ENCODE data around the gene AP5Z1. TPM values are rescaled to one million over a fixed set of nuclear protein-coding genes. Genes with fewer than 3 reads are reported as not detected.
A peak's percentile ranks its signal among the peaks of the same experiment; 100 is the strongest.

Gene AP5Z1
- total RNA-seq, 1 donor from 2014 or later: 12.7 TPM

DNA sequence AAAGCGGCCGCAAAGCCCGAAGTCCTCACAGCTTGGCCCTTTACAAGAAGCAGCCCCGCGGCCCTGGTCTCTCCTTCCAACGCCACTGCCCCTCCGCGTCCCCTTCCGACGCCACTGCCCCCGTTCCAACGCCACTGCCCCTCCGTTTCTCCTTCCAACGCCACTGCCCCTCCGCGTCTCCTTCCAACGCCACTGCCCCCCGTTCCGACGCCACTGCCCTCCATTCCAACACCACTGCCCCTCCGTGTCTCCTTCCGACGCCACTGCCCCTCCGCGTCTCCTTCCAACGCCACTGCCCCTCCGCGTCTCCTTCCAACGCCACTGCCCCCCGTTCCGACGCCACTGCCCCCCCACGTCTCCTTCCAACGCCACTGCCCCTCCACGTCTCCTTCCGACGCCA is 33.1 kb downstream of the AP5Z1 start:
- intact Hi-C loops (cut with DNase I): no loop called here
- no peak for DNase-seq
- no peak for ATAC-seq (ENCODE audit: poor library complexity)

DNA sequence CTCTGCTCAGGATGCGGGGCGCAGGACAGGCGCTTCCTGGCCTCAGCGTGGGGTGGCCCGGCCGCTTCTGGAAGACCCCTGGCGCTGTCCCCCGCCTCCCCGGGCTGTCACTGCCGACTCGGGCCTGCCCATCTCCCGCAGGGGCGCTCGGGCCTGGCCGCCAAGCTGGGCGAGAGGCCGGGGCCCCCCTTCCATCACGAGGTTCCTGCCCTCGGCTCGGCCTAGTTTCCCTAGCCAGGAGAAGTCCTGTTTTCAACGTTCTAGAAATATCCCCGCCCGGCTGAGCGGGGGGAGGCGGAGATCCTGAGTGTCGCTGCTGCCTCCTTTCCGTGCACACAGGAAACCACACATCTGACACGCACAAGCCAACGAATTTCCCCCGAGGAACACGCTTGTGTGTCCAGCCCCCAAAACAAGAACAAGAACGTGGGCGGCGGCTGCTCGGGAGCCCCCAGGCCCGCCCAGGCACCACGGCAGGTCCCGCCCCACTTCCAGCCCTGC is 33.7 kb downstream of the AP5Z1 start:
- ATAC-seq (ENCODE audit: poor library complexity) (peak; percentile 27), DNase-seq (no peak)
- intact Hi-C loops (cut with DNase I): no loop called here

DNA sequence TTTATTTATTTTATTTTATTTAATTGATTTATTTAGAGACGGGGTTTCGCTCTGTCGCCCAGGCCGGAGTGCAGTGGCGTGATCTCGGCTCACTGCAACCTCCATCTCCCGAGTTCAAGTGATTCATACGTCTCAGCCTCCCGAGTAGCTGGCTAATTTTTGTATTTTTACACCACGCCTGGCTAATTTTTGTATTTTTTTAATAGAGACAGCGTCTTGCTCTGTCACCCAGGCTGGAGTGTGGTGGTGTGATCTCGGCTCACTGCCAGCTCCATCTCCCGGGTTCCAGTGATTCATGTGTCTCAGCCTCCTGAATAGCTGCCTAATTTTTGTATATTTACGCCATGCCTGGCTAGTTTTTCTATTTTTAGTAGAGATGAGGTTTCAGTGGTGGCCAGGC is 34.2 kb downstream of the AP5Z1 start:
- DNase-seq (no peak), ATAC-seq (ENCODE audit: poor library complexity) (no peak)
- intact Hi-C loops (cut with DNase I): no loop called here

DNA sequence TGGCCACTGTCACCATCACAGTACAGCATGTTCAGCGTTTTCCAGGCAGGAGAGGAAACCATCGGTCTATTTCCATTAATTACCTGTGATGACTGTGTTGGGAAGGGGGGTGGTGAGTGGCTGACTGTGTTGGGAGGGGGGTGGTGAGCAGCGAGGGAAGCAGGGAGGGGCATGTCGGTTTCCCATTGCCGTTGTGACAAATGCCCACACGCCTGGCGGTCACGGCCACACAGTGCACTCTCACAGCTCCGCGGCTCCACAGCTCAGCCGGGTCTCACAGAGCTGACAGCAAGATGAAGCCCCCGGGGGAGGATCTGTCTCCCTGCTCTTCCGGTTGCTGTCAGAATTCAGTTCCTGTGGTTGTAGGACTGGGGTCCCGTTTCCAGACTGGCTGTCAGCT is 39.0 kb downstream of the AP5Z1 start:
- intact Hi-C loops (cut with DNase I): no loop called here
- no peak for ATAC-seq (ENCODE audit: poor library complexity)
- DNase-seq: no peak

DNA sequence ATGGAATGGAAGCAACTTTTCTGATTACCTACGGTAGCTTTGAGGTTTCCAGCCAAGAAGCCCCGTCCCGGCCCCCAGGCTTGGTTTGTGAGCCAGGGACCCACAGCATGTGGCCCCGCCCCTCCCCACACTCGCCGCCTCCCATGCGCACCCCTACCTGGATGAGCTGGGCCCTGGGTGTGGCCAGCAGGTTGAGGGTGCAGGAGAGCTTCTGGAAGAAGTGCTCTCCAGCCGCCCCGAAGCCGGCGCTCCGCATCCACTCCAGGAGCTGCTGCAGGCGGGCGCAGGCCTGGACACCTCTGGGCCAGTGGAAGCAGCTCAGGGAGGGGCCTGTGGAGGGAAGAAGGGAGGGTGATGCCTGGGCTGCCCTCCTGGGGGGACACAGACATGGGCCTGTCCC is 39.7 kb downstream of the AP5Z1 start:
- intact Hi-C loops (cut with DNase I): no loop called here
- ATAC-seq (ENCODE audit: poor library complexity) (no peak), DNase-seq (no peak)

DNA sequence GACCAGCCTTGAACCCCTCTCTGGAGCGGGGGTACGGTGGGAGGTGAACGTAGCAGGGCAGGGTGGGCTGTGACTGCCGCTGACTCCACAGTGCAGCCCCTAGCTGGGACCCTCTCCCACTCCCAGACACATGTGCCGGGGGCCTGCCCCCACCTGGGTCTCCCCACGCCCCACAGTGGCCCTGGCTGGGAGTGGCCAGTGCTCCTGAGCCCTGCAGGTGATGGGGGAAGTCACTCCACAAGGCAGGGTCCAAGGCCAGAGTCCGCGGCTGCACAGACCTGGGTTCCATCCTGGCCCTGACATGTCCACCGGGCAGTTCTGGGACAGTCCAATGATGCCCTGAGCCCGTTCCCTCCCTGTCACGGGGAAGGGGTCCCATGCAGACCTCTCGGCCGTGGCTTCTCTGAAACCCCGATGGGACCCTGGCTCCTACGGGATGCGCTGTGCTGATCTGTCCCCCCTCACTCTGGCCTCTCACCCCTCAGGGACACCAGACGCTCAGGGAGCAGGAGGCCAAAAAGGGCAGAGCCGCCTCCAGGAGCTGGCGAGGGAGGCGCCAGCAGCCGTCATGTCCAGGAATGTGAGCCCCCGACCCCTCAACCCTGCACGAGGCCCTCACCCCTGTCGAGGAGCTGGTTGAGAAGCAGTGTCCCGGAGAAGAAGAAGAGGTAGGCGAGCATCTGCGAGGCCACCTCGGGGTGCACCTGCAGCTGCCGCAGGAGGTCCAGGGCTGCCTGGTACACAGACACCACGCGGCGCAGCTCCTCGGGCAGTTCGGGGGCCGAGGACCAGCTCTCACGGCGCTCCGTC is 40.4 kb downstream of the AP5Z1 start:
- DNase-seq (no peak), ATAC-seq (ENCODE audit: poor library complexity) (no peak)
- intact Hi-C loops (cut with DNase I): no loop called here

DNA sequence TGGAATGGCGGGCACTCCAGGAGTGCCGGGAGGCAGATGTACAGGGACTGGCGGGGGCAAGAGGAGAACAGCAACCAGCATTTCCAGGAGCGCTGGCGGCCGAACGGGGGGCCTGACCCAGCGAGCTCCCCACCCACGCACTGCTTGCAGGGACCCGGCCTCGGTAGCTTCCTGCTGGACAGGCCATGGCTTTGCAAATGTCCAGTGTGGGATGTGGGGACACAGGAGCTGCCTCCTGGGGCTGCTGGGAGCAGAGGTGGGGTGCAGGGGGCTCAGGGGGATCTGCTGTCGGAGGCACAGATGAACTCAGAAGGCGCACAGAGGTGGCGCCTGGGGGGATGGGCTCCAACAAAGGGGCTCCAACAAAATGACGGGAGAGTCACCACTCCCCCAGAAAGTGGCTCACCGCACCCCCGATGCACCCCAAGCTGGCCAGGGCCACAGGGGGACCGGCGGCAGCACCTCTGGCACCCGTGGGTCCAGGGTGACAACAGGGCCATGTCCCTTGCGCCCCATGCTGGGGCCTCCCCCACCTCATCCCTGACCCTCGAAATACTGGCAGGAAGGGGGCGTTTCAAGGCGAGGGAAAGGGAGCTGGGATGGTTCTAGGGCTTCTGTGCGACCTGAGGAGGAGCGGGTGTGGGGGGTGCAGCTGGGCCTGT is 41.1 kb downstream of the AP5Z1 start:
- ATAC-seq (ENCODE audit: poor library complexity) (no peak), DNase-seq (no peak)
- intact Hi-C loops (cut with DNase I): no loop called here

DNA sequence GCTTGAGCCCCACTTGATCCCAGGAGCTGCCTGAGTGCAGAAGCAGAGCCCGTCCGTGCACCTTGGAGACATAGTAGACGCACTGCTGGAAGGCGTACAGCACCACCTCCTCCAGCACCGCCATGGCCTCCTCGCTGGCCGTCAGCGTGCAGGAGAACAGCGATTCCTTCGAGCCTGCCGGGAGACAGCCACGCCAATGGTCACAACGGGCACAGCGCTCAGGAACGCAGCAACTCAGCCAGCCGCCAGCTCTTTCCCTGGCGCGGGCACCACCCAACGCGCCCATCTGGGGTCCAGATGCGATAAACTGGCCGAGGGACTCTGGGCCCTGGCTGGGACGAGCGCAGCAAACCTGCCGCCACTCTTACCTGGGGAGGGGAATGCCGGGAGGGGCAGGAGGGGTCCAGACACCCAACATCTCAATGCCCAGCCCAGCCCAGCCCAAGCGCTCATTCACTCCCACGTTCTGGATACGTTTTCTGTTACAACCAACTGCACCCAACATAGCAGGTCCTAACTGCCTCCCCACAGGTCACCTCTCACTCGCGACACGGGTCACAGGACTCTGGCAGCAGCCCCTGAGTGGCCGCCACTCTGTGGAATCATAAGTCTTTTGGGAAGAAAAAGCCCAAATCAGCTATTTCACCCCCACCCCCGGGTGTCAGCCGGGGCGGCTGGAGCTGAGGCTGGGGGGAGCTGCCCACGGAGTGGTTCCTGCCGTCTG is 41.9 kb downstream of the AP5Z1 start:
- DNase-seq (no peak), ATAC-seq (ENCODE audit: poor library complexity) (no peak)
- intact Hi-C loops (cut with DNase I): no loop called here

DNA sequence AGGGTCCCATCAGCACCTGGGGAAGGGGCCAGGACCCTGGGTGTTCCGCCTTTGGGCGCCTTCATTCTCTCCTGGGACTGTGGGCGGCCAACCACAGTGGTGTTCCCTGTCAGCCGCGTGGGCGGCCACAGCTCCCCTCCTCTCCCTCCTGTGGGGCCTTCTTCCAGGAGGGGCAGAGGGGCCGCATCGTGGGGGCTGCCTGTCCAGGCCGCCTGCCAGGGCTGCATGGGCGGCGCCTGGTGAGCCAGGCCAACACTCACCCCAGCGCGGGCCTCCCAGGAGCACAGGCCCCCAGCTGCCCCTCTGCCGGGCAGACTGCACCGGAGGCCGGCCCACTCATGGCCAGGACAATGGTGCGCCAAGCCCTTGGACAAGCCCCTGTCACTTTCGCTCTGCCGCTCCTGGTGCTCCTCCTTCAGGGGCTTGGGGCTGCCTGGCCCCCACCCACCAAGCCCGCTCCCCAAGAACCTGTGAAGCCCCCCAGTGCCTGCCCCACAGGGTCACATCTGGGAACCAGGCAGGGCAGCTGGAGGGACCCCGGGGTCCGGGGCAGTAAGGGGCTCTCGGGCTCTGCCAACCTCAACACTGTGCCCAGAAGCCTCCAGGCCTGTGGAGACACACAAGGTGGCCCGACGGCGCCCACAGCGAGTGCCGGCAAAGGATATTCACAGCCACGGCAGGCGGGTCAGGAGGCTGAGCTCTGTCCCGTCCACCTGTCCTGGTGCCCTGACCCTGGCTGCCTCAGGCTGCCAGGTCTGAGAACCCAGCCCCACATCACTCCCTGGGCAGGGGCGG is 42.8 kb downstream of the AP5Z1 start:
- no peak for DNase-seq
- intact Hi-C loops (cut with DNase I): no loop called here
- ATAC-seq (ENCODE audit: poor library complexity): no peak

DNA sequence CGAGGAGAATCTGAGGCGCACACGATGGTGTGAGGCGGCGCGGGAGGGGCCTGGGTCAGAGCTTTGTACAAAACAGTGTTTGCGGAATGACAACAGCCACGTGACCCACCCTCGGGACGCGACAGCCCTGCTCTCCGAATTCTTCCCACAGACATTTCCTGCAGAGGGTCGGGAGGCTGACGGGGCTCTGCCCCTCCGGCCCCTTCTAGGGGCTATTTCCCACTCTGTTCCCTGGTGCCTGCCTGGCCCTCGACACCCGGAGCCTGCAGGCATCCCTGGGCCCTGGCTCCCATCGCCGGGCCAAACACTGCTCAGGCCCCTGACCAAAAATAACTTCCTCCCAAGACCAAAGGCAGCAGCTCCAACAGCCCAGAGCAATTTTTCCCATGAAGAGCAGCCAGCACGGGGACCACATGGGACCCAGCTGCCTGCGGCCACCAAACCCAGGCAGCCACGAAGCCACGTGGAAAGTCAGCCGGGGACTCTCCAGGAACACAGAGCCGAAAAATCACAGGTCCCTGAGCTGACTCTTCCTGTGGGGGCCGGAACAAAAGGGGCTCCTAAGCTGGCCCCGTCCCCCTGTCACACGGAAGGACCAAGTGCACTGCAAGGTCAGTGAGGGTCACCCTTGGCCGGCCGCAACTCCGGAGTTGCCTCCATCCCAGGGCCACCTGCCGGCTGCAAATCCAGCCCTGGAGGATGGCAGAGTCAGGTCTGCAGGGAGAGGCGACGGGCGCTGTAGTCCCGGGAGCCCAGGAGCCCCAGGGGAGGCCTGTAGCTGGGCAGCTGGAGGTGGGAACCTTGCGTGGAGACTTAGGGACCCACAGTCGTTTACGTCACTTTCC is 44.4 kb downstream of the AP5Z1 start:
- intact Hi-C loops (cut with DNase I): no loop called here
- DNase-seq (peak; percentile 65), ATAC-seq (ENCODE audit: poor library complexity) (peak; percentile 63)

DNA sequence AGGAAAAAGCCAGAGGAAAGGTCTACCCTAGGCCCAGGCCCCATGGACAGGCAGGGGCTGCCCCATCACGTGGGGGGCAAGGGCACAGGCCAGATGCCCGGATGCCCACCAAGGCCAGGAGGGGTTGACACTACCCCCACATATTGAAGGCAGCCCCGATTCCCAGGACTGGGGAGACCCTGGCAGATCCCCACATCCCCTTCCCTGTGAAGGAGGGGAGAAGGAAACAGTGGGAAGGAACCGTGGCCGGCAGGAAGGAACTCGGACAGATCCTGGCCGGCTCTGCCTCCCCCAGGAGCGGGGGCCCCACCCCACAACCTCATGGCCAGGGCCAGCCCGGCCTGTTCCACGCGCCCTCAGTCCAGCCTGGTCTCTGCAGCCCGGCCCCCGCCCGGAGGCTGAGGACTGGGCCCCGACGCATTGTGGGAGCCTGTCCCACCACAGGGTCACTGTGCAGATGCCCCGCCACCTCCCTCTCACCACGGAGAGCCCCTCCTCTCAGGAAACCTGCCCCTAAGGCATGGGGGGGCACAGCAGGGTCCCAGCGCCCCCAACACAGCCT is 45.1 kb downstream of the AP5Z1 start:
- DNase-seq (no peak), ATAC-seq (ENCODE audit: poor library complexity) (peak; percentile 50)
- intact Hi-C loops (cut with DNase I): no loop called here

DNA sequence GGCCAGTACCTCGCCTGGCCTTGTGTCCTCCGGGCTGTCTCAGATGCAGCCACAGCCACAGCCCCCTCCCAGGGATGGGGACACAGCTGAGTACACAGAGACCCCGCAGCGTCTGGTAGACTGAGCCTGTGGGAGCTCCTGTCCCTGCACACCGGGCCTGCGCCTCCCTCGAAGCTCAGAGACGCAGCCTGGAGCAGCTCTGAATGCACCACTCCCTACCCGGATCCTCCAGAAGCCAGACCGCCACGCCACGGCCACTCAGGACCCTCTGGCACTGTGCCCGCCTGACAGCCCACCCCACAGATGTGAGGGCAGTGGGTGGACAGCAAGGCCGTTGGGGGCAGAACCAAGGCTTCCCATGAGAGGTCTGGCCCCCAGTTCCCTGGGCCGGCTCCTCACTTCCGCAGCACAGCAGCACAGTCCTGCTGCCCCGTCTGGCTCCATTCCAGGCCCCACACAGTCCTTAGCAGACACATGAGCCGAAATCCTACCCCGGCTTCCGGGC is 45.6 kb downstream of the AP5Z1 start:
- no peak for DNase-seq
- intact Hi-C loops (cut with DNase I): no loop called here
- ATAC-seq (ENCODE audit: poor library complexity): no peak

DNA sequence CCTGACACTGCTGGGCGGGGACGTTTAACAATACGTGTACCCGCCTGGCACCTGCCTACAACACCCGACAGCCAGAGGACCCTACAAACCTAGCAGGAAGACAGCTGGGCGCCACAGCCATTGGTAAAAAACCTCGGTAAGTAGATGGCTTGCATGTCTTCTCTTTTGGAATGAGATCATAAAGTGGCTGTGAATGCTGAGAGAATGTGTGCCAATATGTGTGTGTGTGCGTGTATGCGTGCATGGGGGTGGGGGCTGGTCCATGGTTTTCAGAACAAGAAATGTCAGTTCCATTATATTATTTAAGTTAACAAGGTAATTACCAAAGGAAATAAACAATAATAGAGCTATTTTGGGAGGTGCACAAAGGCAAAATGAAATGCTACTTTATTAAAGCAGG is 47.3 kb downstream of the AP5Z1 start:
- intact Hi-C loops (cut with DNase I): no loop called here
- ATAC-seq (ENCODE audit: poor library complexity) (no peak), DNase-seq (no peak)

DNA sequence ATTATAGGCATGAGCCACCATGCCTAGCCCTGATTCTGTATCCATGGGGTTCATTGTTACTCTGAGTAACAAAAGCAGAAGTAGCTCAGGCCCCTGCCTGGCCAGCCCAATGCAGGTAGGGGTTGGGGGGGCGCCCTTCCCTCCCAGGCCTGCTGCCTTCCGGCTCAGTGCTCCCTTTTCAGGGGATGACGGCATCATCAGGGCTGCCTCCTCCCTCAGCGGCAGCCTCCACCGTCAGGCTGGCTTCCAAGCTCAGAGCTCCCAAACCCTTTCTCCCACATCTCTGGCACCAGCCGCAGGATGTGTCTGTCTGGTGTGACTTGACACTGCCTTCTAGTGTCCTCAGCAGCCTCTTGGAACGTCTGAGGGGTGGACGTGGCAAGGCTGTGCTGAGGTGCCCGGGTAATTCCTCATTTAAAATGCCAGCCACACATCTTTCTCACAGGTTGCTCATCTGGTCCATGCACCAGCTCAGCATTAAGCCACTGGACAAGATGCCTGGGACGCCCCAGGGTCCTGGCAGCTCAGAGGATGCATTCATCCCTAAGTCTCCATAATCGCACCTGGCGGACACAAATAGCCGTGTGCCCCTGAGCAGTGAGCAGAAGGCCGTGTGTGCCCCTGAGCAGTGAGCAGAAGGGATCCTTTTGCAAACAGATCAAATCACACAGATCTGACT is 48.2 kb downstream of the AP5Z1 start:
- DNase-seq: no peak
- ATAC-seq (ENCODE audit: poor library complexity): no peak
- intact Hi-C loops (cut with DNase I): no loop called here

DNA sequence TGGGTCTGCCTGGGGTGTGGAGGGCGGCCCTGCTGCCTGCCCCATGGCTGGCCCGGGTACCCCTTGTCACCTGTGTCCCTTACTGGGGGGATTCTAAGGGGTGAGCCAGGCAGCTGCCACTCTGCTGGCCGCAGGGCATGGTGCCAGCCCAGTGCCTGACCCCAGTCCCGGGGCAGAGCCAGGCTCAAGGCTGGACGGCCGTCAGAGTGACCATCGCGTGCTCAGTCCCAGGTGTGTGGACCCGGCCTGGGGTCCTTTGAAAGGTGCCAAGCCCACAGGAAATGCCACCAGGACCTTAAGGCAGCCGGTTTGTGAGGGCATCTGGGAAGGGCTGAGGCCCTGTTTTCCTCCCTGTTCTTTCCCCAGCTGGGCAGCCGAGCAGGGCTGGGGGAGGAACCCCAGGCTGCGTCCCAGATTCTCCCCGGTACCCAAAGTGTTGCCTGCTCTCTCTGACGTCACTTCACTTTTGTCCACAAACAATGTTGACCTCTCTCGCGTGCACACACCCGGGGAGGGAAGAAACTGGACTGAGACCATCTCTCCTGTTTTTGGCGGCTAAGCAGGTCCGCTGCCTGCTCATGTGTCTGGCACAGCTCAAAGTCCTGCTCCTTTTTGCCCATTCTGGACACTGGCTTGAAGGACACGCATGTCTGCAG is 48.8 kb downstream of the AP5Z1 start:
- DNase-seq (no peak), ATAC-seq (ENCODE audit: poor library complexity) (no peak)
- intact Hi-C loops (cut with DNase I): no loop called here

DNA sequence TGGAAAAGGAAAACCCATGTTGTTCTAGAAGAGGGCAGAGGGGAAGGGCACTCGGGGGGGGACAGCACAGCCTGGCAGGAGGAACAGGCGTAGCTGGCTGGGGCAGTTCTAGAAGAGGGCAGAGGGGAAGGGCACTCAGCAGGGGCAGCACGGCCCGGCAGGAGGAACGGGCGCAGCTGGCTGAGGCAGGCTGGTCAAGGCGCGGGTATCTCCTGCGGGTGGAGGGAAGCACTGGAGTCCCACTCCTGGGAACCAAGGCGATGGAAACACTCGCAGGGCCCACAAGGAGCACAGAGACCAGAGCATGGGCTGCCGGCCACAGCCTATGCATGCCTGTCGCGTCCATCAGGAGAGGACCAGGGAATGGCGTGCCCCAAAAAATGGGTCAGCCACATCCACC is 49.7 kb downstream of the AP5Z1 start:
- ATAC-seq (ENCODE audit: poor library complexity) (no peak), DNase-seq (peak; percentile 31)
- intact Hi-C loops (cut with DNase I): no loop called here

Data from Right ventricle myocardium superior (tissue), 1 donor.